GM12864 (cell line): ENCODE measurements around the gene LDLRAD3.

Source experiments
- DNase-seq: peaks from one replicate; pipeline ENCODE4 v3.0.0-alpha.2; 2011; ENCODE audit warnings: low read depth
- H3K4me3 ChIP-seq: 2 replicates; pipeline ENCODE4 v1.5.1; 2011; ENCODE audit warnings: mild to moderate bottlenecking, low read depth, low read length, control low read depth
- CTCF ChIP-seq: IDR thresholded peaks from 2 replicates; pipeline ENCODE4 v1.5.1; 2011; ENCODE audit warnings: low read depth, mild to moderate bottlenecking, moderate library complexity, low read length, control low read depth, inconsistent platforms; ENCODE audit errors: missing control alignments

The LDLRAD3 gene

GRCh38 chr11:36121054-36121453 lies 177.2 kb downstream of the LDLRAD3 start:
- DNase-seq: no peak
- no peak for TF ChIP-seq CTCF

GRCh38 chr11:36122671-36123070 lies 178.8 kb downstream of the LDLRAD3 start:
- TF ChIP-seq CTCF: no peak
- H3K4me3 ChIP-seq: no peak overlapping the region
- DNase-seq: no peak

More at GRCh38 chr11:36121054-36121453, 177.2 kb downstream of the LDLRAD3 start:
- H3K4me3 ChIP-seq: no peak overlapping the region

- no peak for TF ChIP-seq CTCF
- H3K4me3 ChIP-seq: no peak overlapping the region
- no peak for DNase-seq
Measured at GRCh38 chr11:36123336-36124101, 179.7 kb downstream of the LDLRAD3 start.

GRCh38 chr11:36126678-36127077 lies 182.8 kb downstream of the LDLRAD3 start:
- DNase-seq: no peak
- TF ChIP-seq CTCF: no peak
- H3K4me3 ChIP-seq: no peak overlapping the region

GRCh38 chr11:36127550-36127949 lies 183.7 kb downstream of the LDLRAD3 start:
- no peak for DNase-seq
- H3K4me3 ChIP-seq: no peak overlapping the region
- TF ChIP-seq CTCF: no peak

- TF ChIP-seq CTCF: no peak
Measured at GRCh38 chr11:36129955-36130354, 186.1 kb downstream of the LDLRAD3 start.

GRCh38 chr11:36130401-36130800 lies 186.5 kb downstream of the LDLRAD3 start:
- no peak for DNase-seq

More at GRCh38 chr11:36129955-36130354, 186.1 kb downstream of the LDLRAD3 start:
- DNase-seq: no peak
- no peak overlapping the region for H3K4me3 ChIP-seq

More at GRCh38 chr11:36130401-36130800, 186.5 kb downstream of the LDLRAD3 start:
- no peak for TF ChIP-seq CTCF
- no peak overlapping the region for H3K4me3 ChIP-seq
